Esophagus squamous epithelium (tissue), 5 donors: ENCODE results near the gene CCDC110. TPM values are rescaled to one million over a fixed set of nuclear protein-coding genes. Genes with fewer than 3 reads are reported as not detected.
"Not testable (repeated sequence)": the region's sequence is repeated elsewhere in the genome, so short reads cannot be mapped to it uniquely, and the experiment has no call there.

Experiments used
- DNase-seq: peaks from one replicate; lab custom pipeline; 2025; lab: John Stamatoyannopoulos, UW
- H3K27ac ChIP-seq, 4 donors: fragments of 200-600 bp; sonication (generic); one replicate each; pipeline ENCODE4 v1.5.1; 2016 to 2019; ENCODE audit warnings: mild to moderate bottlenecking in 1 of 4
- H3K27me3 ChIP-seq, 4 donors: fragments of 200-600 bp; sonication (generic); 1 replicate in 3 of 4; 2 replicates in 1 of 4; pipeline versions ENCODE4 v1.5.1 to v1.6.0; 2017 to 2021; ENCODE audit warnings: antibody characterized with exemption in 1 of 4
- H3K36me3 ChIP-seq, 3 donors: fragments of 200-600 bp; sonication (generic); one replicate each; pipeline ENCODE4 v1.5.1; 2016 to 2019
- H3K4me1 ChIP-seq, 3 donors: fragments of 200-600 bp; sonication (generic); one replicate each; pipeline ENCODE4 v1.5.1; 2017 to 2019
- H3K4me3 ChIP-seq, 4 donors: fragments of 200-600 bp; sonication (generic); 1 replicate in 3 of 4; 2 replicates in 1 of 4; pipeline ENCODE4 v1.5.1; 2016 to 2019; ENCODE audit warnings: mild to moderate bottlenecking in 2 of 4, moderate library complexity in 1 of 4
- H3K9me3 ChIP-seq, 3 donors: fragments of 200-600 bp; sonication (generic); one replicate each; pipeline ENCODE4 v1.5.1; 2016 to 2019
- POLR2A ChIP-seq, 4 donors: fragments of 450-650 bp; IDR thresholded peaks; one replicate each; pipeline ENCODE4 v1.6.1; 2017; ENCODE audit warnings: antibody characterized with exemption in 4 of 4, mild to moderate bottlenecking in 4 of 4, moderate library complexity in 3 of 4
- WGBS, 2 donors: methylation state at CpG; one replicate each; pipeline ENCODE4 v1.1.5; 2018; 5-methylcytosine and 5-hydroxymethylcytosine counted together
- intact Hi-C: fragments of 100-400 bp; cut with DNase I; formaldehyde crosslinking; loops from one replicate; pipeline ENCODE4 v1.15.0; 2022
- total RNA-seq, 4 donors: library from RNA; depleted of rRNA; stranded (reverse); fragments of >200 nt; gene quantifications; one replicate each; pipeline ENCODE4 v1.1.0, GENCODE V29; 2016
- TF ChIP-seq, protein P1 (sequence below), 6 experiments: fragments of 450-650 bp in 4 of 6; fragments of 200-600 bp in 2 of 6; sonication (generic) in 2 of 6; IDR thresholded peaks; one replicate each; pipeline ENCODE4 v1.5.1; 2016 to 2019; ENCODE audit warnings: antibody characterized with exemption in 6 of 6, mild to moderate bottlenecking in 4 of 6, moderate library complexity in 4 of 6
- donor health status: DM: yes; HTN: yes; CAD: no.

The CCDC110 gene
- total RNA-seq, 4 donors from 2014 or later, result 0.18 to 2.3 (median 1.3) TPM

DNA sequence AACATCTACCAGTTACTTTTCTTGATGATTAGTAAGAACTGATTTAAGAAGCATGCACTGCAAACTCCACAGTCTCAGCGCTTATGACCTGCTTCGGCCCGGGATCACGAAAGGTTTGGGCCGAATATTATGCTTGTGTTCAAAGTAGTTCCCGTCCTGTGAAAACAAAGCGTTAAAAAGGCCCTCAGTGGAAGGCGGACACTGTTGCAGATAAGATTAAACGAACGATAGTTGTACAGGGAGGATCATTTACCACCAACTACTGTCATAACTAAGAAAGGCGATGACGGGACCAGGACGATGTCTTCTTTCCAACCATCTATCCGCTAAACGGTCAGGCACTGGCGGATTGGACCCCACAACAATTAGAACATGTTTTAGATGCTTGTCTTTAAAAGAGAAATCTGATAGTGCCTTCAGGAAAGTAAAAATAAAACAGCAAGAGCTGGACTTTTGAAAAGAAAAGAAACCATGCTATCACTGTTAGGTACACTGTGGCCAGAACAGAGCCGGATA, 42.7 kb upstream of the CCDC110 start:
- peak overlapping the region in 1 of 4 donors; percentile 4 for H3K4me3 ChIP-seq
- intact Hi-C loops, result no loop called here
- H3K9me3 ChIP-seq, result no peaks in the 10 kb centered on the region
- peak overlapping the region in 3 of 4 donors; percentile 58 to 73 (median 69) for H3K27ac ChIP-seq
- DNase-seq, result no peak
- TF ChIP-seq, protein P1, sequence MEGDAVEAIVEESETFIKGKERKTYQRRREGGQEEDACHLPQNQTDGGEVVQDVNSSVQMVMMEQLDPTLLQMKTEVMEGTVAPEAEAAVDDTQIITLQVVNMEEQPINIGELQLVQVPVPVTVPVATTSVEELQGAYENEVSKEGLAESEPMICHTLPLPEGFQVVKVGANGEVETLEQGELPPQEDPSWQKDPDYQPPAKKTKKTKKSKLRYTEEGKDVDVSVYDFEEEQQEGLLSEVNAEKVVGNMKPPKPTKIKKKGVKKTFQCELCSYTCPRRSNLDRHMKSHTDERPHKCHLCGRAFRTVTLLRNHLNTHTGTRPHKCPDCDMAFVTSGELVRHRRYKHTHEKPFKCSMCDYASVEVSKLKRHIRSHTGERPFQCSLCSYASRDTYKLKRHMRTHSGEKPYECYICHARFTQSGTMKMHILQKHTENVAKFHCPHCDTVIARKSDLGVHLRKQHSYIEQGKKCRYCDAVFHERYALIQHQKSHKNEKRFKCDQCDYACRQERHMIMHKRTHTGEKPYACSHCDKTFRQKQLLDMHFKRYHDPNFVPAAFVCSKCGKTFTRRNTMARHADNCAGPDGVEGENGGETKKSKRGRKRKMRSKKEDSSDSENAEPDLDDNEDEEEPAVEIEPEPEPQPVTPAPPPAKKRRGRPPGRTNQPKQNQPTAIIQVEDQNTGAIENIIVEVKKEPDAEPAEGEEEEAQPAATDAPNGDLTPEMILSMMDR (IDR thresholded peaks at IDR 0.05), result no peak
- TF ChIP-seq POLR2A (IDR thresholded peaks at IDR 0.05), result no peak
- 76 to 91% methylated on average over 16 to 17 of the region's 17 CpGs for WGBS, 2 donors
- peaks cover 0 to 18% (median 0%) of the 10 kb centered on the region in 3 donors for H3K4me1 ChIP-seq
- H3K36me3 ChIP-seq, result no peaks in the 10 kb centered on the region
- H3K27me3 ChIP-seq, result peaks cover 0 to 3% (median 0%) of the 10 kb centered on the region in 4 donors

DNA sequence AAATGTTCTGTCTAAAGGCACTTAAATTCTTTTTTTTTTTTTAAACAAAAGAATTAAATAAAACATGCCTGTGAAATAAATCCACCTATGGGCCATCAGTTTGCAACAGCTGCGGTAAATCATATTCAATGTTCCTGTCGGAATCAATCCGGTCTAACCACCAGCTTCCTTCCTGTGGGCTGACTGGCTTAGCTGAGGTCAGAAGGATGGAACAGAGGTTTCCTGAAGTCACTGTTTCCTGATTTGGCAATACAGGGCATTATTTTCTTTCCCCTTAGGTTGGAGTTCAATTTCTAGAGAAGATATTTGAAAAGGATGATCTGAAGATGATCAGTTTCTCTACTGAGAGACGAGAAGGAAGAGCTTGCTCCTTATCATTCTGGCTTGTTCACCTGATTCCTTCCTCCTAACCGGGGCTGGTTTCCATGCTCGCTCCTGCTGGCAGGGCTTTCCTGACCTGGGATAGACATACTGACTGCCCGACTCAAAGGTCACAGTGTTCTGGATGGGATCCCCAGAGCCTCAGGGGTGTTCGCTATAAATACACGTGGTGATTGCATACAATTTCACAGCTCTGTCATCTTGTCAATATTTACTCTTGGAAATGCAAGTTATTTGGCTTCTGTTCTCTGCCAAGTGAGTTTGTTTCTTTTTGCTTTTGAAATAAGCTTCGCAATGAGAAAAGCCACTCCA, 42.1 kb upstream of the CCDC110 start:
- DNase-seq, result no peak
- TF ChIP-seq, protein P1 (IDR thresholded peaks at IDR 0.05), result no peak
- TF ChIP-seq POLR2A (IDR thresholded peaks at IDR 0.05), result no peak
- Histone ChIP-seq H3K36me3 (no peaks in the 10 kb centered on the region), H3K27ac (peak overlapping the region in 3 of 4 donors; percentile 58 to 73 (median 69)), H3K4me1 (peaks cover 0 to 18% (median 0%) of the 10 kb centered on the region in 3 donors), H3K27me3 (peaks cover 0 to 3% (median 0%) of the 10 kb centered on the region in 4 donors), H3K4me3 (peak overlapping the region in 1 of 4 donors; percentile 4), H3K9me3 (no peaks in the 10 kb centered on the region)
- intact Hi-C loops, result no loop called here
- WGBS, 2 donors, result 51 to 52% methylated on average over 10 of the region's 10 CpGs

DNA sequence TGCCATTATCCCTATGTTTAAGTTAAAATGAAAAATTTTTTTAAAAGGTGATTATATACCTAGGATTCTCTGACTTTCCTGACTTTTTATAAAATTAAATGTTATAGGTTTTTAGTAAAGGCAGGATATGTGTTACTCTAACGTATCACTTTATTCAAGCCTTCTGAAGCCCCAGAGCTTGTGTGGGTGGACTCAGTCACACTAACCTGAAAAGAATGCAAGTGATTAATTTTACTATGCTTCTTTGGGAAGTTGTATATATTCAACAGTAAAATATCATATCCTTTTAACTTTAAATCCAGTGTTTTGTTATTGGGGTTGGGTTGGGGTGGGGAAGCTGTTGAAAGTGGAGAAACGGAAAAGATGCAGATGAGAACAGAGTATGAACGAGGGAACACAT, 41.0 kb upstream of the CCDC110 start:
- Histone ChIP-seq H3K4me3 (no peak overlapping the region), H3K4me1 (peaks cover 0 to 24% (median 0%) of the 10 kb centered on the region in 3 donors), H3K9me3 (no peaks in the 10 kb centered on the region), H3K27me3 (peaks cover 0 to 3% (median 0%) of the 10 kb centered on the region in 4 donors), H3K36me3 (no peaks in the 10 kb centered on the region), H3K27ac (peak overlapping the region in 3 of 4 donors; percentile 11 to 69 (median 58))
- no peak for DNase-seq
- TF ChIP-seq, protein P1 (IDR thresholded peaks at IDR 0.05), result no peak
- no peak for TF ChIP-seq POLR2A (IDR thresholded peaks at IDR 0.05)
- intact Hi-C loops, result no loop called here
- WGBS, 2 donors, result 55 to 60% methylated on average over 3 of the region's 3 CpGs

DNA sequence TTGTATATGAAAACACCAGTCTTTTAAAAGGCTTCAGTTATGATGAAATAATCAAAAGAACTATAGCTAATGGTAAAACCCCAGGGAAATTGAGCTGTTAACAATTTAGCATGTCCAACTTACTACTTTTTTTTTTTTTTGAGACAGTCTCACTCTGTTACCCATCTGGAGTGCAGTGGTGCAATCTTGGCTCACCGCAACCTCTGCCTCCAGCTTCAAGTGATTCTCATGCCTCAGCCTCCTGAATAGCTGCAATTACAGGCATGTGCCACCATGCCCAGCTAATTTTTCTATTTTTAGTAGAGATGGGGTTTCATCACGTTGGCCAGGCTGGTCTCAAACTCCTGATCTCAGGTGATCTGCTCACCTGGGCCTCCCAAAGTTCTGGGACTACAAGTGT, 39.7 kb upstream of the CCDC110 start:
- H3K27ac ChIP-seq, H3K36me3 ChIP-seq, intact Hi-C loops, H3K9me3 ChIP-seq, H3K4me3 ChIP-seq, H3K27me3 ChIP-seq, DNase-seq: not testable (repeated sequence)
- 45 to 53% methylated on average over 2 of the region's 2 CpGs for WGBS, 2 donors
- H3K4me1 ChIP-seq, result peaks cover 0 to 24% (median 0%) of the 10 kb centered on the region in 3 donors

DNA sequence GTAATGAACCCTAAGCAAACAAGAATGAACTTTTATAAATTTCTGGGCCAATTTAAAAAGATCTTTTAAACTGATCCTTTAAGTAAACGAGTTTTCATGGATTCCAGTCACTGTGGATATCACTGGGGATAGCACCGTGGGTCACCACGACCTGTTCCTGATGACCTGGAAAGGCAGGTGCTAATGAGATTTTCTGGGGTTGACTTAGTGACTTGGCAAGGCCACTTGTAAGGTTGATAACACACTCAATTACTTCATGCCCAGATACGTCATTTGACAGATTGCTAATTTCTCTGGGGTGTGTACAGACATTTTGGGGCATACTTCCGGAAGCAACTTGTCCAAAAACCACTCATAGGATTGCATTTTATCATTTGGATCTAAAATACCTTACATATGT, 39.3 kb upstream of the CCDC110 start:
- Histone ChIP-seq H3K9me3 (no peaks in the 10 kb centered on the region), H3K4me1 (peaks cover 0 to 24% (median 0%) of the 10 kb centered on the region in 3 donors), H3K4me3 (no peak overlapping the region), H3K36me3 (no peaks in the 10 kb centered on the region), H3K27me3 (peaks cover 0 to 3% (median 0%) of the 10 kb centered on the region in 4 donors), H3K27ac (no peak overlapping the region)
- 81 to 89% methylated on average over 5 of the region's 5 CpGs for WGBS, 2 donors
- DNase-seq, result no peak
- intact Hi-C loops, result no loop called here
- TF ChIP-seq, protein P1 (IDR thresholded peaks at IDR 0.05), result no peak
- no peak for TF ChIP-seq POLR2A (IDR thresholded peaks at IDR 0.05)
